Esophagus squamous epithelium (tissue), 4 donors: Measurements from ENCODE around the gene FAM163B.

Experiments used
- CTCF ChIP-seq, 6 experiments: fragments of 450-650 bp in 4 of 6; fragments of 200-600 bp in 2 of 6; sonication (generic) in 2 of 6; IDR thresholded peaks; one replicate each; pipeline ENCODE4 v1.5.1; 2016 to 2019; ENCODE audit warnings: antibody characterized with exemption in 6 of 6, mild to moderate bottlenecking in 4 of 6, moderate library complexity in 4 of 6
- POLR2A ChIP-seq, 4 donors: fragments of 450-650 bp; IDR thresholded peaks; one replicate each; pipeline ENCODE4 v1.6.1; 2017; ENCODE audit warnings: antibody characterized with exemption in 4 of 4, mild to moderate bottlenecking in 4 of 4, moderate library complexity in 3 of 4

- TF ChIP-seq CTCF (IDR thresholded peaks at IDR 0.05) (no peak), POLR2A (IDR thresholded peaks at IDR 0.05) (no peak)
These were observed 40.8 kb upstream of the FAM163B start for GRCh38 chr9:133650026-133650425.
